LNCAP (cell line): ENCODE data around the gene ADAT2.

ENCODE experiments used
- CTCF ChIP-seq: fragments of 450-650 bp; IDR thresholded peaks from 2 replicates; pipeline ENCODE4 v1.5.1; 2017; ENCODE audit warnings: mild to moderate bottlenecking

Gene ADAT2

DNA sequence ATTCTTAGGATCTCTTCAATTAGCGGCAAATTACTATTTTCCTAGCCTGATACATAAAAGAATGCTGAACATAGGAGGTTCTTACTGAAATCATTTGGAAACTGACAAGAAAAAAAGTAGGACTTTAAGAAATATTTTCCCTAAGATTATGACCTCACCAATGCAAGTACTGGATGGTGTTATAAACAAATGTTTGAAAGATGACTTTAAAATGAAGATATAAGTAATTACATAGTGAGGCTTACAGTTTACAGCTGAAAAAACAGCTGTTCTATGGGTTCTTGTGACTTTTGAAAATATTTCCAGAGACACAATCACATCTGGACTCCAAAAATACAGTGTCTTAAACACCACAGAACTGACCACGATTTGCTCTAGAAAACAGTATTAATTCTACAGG is 64.9 kb downstream of the ADAT2 start:
- no peak for TF ChIP-seq CTCF

DNA sequence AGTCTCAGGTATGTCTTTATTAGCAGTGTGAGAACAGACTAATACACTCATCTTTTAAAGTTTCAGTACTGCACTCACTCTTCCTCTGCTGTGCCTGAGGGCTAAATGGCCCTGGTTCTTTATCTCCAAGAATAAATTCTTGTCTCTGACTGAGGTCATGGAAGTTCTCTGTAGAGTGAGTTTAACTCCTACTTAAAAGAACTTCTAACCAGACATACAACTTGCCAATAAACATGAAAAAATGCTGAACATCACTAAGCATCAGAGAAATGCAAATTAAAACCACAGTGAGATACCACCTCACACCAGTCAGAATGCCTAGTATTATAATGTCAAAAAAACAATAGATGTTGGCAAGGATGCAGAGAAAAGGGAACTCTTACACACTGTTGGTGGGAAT is 73.6 kb downstream of the ADAT2 start:
- TF ChIP-seq CTCF = no peak

DNA sequence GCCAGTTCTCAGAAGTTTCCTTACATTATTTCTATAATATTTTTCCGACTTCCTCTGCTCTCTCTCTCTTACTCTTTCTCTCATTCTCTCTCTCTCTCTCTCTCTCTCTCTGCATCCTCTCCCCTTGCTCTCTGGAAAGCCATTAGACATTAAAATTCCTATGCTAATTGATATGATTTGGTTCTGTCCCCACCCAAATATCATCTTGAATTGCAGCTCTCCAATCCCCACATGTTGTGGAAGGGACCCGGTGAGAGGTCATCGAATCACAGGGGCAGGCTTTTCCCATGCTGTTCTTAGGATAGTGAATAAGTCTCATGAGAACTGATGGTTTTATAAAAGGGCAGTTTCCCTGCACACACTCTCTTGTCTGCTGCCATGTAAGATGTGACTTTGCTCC is 74.1 kb downstream of the ADAT2 start:
- TF ChIP-seq CTCF = no peak

DNA sequence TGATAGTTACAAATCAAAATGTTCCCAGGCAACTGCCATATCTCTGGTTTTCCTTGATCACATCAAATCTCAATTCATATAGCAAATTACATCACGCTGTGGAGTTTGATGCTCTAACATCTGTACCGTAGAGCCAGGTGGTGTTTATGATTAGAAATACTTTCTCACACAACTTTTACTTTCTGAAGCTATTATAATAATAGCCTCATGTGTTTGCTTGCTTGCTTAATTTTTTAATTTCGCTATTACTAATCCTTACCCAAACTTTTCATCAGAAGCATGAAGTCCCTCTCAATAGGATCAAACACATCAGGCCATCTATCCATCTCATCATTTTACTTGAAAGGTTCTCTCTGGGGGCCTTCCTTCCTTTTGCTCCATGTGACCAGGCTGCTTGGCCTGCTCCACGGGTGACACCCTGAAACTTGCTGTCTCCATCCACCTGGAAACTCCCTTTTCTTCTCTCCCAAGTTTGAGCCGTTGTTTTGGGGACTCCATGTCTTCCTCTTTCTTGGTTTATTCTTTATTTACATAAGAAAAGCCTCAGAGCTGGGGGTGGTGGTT is 75.4 kb downstream of the ADAT2 start:
- TF ChIP-seq CTCF = no peak

DNA sequence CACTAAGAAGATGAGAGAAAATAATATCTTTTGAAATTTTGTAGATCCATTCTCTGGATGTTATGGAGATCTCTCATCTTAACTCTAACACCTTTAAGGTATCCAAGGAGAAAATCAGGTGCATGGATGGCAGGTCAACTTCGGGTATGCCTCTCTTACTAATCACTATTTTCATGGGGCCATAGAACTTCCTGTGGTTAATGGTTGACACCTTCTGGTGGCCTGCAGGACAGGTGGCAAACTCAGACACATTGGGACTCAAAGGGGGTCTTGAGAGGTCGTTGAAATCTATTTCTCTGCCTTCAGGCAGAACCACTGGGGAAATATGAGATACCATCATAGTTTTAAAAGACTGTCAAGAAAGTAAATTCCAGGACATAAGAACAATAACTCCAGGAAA is 76.5 kb downstream of the ADAT2 start:
- TF ChIP-seq CTCF = no peak
